Hematopoietic multipotent progenitor cell treated with erythropoietin and hydrocortisone succinate and interleukin-3 and kit ligand, for 6 days (in vitro differentiated cells): Measurements from ENCODE around the gene SSBP2.
A peak's percentile ranks its signal among the peaks of the same experiment; 100 is the strongest.
"Not testable (repeated sequence)": the region's sequence is repeated elsewhere in the genome, so short reads cannot be mapped to it uniquely, and the experiment has no call there.

Experiments
- DNase-seq: peaks from one replicate; pipeline ENCODE4 v3.0.0-alpha.2; 2015

SSBP2 gene

DNA sequence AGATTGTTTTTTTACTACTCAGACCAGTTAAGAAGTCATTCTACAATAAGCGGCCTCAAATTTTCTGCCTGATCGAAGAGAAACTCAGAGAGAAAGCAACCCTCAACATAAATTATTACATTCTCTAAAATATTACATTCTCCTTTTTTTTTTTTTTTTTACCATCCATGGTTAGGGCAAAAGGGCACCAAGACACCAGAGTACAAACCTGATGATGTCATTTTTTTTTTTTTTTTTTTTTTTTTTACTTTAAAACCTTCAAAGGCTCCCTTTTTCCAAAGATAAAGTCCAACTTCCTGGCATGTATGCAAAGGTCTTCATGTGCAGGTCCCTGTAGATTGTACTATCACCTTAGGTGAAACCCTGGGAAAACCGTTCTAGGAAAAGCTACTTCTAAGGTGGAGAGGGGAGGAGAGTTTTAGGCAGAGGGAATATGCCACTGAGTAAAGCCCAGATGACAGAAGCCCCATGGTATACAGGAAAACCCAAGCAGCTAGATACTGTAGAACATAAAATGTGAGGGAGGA, 104.4 kb downstream of the SSBP2 start:
- no peak for DNase-seq

DNA sequence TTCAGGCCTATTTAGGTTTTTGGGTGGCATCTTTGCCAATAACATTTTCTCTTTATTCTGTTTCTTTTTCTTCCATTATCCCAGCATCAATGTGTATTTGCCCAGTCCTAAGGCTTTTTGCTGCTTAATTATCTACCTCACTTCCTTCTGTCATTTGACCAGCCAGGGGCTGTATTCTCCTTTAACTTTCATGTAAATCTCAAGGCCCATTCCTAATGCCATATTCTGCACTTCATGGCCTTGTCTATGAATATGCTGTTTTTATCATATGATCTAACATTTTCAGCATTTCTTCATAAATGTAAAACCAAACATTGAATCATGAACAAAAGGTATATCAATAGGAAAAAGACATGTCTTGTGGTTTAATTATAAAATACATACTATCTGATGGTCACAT, 108.7 kb downstream of the SSBP2 start:
- no peak for DNase-seq

DNA sequence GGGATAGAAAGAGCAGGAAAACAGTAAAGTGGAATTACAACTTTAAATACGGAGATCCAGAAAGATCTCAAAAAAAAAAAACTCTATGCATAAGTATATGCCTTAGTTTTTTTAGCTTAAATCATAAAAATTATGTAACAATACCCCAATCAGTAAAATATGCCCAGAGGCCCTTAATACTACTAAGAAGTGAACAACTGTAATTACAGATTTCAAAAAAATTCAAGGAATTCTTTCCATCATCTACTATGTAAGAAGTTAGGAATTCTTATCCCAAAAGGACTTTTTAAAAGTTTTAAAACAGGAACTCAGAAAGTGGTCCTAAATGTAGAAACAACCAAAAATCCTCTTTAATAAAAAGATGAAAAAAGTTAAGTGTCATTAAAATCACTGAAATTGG, 111.3 kb downstream of the SSBP2 start:
- no peak for DNase-seq

DNA sequence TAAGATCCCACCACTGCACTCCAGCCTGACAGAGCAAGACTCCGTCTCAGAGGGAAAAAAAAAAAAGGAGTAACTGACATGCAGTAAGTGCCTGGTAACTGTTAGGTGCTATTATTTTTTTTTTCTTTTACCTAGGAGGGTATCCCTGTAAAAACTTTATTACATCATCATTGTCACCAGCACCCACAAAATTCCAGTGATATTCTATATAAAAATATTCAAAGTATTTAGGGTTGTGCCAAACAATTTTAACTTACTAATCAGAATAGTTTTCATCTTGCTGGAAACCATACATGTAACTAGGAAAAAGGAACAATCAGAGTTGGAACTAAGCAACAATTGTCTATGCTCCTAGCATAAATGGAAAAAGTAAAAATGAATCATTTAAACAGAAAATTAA, 112.4 kb downstream of the SSBP2 start:
- DNase-seq = no peak

DNA sequence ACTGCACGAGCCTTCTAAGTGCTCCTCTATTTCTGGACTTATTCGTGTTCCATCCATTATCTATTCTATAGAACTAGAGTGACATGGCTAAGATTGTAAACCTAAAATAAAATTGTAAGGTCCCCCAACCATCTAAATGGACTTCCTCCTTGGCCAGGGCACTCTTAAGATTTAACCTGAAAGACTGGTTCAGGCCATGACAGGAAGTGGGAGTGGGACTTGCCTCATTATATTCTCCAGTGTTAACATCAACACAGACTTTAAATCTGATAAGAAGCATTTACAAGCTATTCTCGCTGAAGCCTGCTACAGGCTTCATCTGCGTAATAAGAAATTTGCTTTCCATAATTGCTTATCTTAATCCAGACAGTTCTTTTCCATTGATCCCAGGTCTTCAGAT, 117.0 kb downstream of the SSBP2 start:
- DNase-seq = peak; percentile 46

DNA sequence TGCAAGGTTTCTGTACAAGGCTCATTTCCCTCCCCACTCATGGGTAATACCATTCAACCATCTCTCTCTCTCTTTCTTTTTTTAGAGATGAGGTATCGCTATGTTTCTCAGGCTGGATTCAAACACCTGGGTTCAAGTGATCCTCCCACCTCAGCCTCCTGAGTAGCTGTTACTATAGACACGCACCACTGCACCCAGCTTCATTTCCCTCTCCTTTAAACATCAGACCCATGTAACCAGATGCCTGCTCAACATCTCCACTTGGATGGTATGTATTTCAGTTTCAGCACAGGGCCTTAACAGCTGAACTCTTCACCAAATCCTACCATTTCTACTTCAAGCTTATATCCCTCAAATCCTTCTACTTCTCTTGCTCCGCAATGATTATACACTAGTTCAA, 117.4 kb downstream of the SSBP2 start:
- DNase-seq = no peak

DNA sequence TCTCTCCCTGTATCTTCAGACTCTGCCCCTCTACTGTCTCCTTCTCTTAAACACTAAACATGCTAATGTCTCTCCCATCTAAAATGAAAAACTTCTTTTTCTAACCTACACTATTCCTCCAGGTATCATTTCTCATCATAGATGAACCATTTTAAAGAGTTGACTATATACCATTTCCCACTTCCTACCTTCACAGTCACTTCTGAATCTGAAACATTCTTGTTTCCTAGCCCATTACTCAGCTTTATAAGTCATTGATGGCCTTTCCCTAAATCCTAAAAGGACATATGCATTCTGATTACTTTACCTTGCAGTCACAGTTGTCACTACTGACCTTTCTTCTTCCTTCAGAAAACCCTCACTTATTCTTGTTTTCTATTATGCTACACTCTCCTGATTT, 118.2 kb downstream of the SSBP2 start:
- no peak for DNase-seq

DNA sequence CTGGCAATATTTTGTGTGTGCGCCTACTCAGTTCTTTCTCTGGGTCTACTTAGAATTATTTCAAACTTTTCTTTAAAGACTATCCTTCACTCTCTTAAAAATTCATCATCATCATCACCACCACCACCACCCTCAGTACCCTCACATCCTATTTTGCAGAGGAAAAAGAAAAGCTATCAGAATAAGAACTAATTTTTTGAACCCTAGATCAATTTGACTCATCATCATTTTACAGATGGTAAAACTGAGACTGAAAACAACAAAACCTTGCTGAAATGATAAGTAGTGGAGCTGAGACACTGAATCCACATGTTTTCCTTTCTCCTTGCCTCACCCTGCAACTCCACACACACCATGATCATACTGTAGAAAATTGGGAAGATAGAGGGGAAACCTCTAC, 119.3 kb downstream of the SSBP2 start:
- DNase-seq = no peak

DNA sequence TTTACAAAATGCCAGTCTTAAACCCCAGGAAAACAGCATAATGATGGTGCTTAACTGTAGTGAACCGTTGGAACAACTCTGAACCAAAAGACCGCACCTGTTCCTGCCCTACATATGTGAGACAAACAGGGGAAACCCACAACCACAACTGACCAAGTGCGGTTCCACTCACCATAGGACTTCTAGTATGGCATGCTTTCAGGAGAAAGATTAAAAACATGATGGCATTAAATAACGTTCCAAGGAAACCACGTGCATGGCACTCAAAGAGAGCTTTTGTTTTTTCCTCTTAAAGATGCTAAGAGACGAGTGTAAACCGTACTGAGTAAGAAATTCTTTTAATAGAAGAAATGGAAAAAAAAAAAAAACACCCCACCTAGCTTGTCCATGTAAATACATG, 119.8 kb downstream of the SSBP2 start:
- DNase-seq = peak; percentile 86

DNA sequence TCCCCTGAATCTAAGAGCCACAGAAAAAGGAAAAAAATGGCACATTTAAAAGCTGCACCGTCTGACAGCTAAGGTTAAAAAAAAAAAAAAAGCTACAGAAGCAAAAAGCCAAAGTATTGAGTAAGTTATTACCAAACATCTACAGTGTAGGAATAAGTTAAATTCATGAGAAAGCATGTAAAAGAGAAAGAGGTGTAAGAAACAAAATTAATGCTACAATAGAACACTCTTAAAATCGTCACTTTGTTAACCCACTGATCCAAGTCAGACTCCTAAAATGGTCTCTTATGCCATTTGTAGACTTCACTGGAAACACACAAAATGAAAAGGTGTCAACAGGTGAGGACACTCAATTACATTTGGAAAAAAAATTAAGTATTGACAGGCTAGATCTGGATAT, 120.2 kb downstream of the SSBP2 start:
- DNase-seq = peak; percentile 26

DNA sequence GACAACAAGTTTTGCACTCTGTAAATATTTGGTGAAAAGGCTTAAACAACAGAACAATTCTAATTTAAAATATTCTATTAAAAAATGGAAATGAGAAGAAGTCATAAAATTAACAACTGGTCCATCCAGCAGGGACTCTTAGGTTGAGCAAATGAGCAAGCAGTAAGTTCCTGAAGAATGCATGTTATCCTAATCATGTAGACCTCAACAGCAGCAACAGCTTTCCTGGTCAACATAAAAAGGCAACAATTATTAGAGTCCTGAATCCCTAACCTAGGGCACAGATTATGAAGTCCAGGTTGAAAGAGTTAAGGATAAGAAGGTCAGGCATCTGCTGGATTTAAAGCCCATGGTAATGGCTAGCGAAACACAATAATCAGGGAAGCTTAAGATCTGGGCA, 120.9 kb downstream of the SSBP2 start:
- DNase-seq = no peak

DNA sequence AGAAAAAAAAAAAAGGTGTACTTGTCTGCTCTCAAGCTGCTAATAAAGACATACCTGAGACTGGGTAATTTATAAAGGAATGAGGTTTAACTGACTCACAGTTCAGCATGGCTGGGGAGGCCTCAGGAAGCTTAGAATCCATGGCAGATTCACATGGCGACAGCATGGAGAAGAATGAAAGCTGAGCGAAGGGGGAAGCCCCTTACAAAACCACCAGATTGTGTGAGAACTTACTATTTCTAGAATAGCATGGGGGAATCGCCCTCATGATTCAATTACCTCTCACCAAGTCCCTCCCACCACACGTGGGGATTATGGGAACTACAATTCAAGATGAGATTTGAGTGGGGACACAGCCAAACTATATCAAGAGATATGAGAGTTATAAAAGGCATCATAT, 122.8 kb downstream of the SSBP2 start:
- DNase-seq = not testable (repeated sequence)

DNA sequence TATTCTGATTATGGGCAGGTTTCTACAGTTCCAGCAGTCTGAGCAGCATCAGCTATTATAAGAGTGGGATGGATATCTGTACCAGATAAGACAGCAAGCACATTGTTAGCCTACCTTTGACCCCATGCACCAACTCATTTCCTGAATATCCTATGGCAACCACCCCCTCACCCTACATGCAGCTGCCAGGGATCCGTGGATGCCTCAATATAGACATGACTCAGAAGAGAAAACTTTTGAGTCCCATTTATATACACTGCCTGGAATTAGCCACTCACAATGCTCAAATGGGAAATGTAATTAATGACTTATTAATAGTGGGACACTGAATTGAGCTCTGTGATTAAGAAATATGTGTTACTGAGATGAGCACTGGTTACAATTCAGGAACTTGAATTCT, 124.4 kb downstream of the SSBP2 start:
- DNase-seq = no peak

DNA sequence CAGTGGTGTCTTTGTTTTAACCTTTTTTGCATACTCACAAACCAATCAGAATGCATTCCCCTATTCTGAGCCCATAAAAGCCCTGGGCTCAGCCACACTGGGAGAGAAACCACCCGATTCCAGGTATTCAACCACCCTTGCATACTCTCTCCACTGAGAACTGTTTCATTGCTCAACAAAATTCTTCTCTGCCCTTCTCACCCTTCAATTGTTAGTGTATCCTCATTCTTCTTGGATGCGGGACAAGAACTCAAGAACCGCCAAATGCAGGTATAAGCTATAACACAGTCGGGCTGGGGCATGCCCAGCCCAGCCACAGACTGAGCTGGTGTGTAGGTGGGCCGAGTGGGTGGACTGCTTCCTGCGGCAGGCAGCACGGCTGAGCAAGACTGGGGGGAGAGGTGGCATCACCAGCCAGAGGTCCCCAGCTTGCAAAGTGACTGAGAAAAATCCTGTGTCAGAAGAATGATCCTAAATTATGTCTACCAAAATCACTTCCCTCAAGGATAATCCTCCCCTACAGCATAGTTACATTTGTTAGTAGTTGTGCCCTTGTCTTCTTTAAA, 141.0 kb downstream of the SSBP2 start:
- no peak for DNase-seq

DNA sequence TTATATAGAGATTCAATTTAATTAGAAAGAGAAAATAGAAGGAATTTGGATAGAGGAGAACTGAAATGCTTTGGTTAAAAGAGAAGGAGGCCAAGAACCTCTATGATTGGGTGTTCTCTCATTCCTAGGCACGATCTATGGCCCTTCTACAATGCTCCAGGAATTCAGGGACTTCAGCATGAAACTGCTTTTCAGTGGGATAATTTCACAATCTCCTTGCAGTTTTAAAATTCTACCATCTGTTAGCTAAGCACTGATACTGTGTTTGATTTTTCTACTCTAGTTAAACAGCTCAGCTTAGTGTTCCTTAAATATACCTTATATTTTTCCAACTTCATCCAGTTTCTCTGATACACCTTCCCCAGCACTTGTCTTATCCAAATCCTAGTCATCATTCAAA, 141.9 kb downstream of the SSBP2 start:
- no peak for DNase-seq

DNA sequence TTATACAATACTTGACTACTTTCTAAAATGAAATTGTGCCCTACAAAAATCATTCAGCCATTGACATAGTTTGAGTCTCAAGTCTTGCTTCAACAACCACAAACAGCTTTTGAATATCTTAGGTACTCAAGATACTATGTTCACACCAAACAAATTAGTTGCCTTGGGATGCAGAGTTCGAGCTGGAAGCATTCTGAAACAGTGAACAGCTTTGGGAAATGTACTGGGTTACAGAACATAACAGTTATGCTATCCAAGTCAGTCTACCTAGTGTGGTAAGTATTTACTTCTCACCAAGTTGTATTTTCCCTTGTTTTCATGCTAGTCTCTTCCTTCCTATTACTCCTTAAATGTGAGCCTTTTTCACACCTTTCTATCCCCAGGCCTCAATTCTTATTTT, 143.2 kb downstream of the SSBP2 start:
- no peak for DNase-seq

DNA sequence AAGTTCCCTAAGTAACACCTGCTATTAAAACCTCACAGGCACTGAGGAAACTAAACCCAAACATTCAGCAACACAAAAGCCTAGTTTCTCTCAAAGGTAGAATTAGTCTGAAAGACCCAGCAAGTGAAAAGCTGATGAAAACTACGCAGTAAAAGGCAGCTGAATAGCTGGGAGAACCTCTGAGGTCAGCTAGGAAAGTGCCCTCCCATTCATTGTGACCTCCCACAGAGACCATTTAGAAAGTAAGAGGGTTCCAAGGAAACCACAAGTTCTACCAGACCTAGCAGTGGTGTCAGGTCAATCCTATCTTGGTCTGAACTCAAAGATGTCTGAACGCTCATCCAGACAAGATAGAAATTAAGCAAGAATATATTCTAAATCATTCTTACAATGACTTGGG, 144.7 kb downstream of the SSBP2 start:
- DNase-seq = no peak

DNA sequence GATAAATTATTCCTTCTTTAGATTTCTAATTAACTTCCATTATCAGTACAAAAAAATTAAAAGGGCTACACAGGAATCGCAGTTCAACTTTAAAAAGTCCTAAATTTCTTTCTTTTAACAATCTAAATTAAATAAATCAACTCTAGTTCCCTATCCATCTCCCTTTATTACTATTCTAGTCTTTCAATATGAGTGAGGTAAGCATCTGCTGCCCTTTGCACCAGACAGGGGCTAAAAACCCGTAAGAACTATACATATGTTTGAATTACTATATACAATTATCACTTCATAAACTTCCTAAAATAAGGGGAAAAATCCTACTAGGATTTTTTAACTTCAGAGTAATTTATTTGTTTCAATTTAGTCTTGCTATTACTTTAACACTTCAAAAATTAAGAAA, 145.6 kb downstream of the SSBP2 start:
- DNase-seq = no peak

DNA sequence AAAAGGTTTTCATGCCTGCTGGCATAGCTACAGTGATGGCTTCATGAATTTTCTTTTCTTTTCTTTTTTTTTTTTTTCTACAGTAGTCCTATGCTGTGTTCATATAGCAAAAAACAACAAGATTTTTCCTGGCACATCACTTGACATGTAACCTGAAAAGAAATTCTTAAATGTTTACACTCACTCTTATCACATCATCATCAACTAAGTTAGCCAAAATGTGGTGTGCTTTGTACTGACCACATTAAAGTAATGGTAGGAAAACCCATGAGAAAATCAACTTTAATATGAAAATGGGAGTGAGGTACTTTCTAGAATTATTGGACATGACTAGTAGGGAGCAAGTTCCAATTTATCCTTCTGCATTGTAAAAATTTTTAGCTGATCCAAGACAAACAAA, 146.7 kb downstream of the SSBP2 start:
- no peak for DNase-seq

DNA sequence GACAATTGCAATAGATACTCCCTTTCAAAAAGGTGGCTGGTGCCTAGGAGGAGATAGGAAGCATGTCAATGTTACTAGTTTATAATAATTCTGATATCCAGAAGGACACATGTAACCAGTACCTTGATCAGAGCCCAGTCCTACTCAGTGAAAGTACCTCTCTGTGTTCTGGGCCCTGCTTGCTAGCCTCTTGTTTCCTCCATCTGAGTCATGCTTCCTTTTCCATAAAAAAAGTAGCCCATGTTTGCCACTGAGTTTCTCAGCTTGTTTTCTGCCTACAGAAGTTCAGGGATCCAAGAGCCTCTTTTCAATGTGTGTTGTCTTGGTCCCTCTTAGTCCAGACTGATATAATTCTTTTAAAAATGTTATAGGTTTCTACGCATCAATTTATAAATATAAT, 149.0 kb downstream of the SSBP2 start:
- no peak for DNase-seq

DNA sequence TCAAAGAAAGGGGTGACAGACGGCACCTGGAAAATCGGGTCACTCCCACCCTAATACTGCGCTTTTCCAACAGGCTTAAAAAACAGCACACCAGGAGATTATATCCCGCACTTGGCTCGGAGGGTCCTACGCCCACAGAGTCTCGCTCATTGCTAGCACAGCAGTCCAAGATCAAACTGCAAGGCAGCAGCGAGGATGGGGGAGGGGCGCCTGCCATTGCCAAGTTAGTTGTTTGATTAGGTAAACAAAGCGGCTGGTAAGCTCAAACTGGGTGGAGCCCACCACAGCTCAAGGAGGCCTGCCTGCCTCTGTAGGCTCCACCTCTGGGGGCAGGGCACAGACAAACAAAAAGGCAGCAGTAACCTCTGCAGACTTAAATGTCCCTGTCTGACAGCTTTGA, 158.8 kb downstream of the SSBP2 start:
- not testable (repeated sequence) for DNase-seq

DNA sequence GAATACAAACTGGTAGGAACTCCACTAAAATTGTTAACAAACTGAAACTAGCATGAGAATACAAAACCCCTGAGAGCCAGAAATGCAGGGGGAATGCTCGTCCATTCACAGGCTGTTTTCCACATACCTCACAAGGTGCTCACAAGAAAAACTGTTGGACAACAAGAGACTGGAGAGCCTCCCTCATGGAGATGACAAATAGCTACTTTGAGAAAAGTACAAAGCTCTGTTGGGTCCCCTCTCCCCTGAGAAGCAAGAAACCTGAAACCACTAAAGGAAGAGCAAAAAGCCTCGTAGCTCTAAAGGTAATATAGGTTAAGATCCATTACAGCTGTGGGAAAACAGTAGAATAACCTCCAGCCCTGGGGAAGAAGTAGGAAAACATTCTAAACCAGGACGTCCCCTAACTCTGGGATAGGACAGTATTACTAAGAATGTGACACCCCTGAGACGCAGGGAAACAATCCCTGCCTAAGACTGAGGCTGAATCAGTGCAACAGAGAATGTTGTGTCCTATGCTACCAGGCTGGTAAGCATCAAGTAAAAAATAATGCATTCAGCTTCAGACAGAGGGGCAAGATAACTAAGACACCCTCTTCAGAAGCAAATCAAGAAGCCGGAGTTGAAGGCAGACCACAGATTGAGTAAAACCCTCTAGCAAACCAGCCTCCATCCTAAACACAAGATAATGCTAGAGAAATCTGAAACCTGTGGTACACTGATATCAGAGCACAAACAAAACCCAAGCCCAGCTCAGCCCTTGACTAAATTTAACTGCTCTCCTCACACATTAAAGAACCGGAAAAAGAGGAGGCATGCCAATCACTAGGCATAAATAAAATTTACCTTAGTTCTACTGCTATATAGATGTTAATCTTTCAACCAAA, 160.2 kb downstream of the SSBP2 start:
- peak; percentile 53 for DNase-seq

DNA sequence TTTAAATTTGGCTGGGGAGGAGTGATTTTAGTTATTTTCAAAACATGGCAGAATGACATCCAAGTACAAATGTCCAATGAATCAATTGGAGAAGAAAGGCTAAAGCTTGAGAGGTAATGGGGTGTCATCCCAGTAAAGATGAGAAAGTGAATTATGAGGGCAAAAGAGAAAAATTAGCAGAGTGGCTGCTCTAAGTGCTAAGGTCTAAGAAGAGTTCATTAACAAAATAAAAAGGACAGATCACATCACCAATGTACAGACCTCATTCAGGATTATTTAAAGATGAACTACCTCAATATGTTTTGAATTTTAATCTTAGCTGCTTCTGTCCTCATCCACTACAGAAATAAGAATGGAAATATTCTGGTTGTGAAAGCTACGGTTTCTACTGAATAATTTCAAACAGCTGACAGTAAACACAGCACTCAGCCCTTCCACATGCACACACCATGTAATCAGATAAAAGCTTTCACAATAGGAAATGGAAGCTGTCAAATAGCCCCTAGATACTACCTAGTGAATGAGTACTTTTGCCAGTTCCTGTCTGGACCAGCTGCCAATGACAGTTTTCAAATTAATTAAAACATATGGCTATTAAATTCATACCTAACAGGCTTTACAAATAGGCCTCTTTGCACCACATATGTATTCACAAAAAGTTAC, 171.5 kb downstream of the SSBP2 start:
- peak; percentile 79 for DNase-seq

DNA sequence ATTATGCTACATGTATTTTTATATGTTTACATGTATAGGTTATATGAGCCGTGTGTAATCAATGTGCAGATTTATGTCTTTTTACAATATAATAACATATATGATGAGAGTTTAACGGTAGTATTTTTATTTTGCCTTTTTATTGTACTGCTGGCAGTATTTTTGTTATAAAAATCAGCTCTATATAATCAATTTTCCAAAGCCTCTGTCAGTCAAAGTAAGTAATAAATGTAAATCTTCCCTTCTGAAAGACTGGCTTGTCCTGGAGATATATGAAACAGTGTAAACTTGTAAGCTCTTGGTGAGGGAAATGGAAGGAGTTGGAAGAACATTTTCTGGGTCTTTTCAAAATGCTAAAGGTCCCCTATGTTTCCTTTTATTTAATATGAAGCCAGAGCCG, 173.8 kb downstream of the SSBP2 start:
- no peak for DNase-seq
